Sigmoid colon (tissue), 7 donors: ENCODE results near the gene NLRP3. TPM values are rescaled to one million over a fixed set of nuclear protein-coding genes. Genes with fewer than 3 reads are reported as not detected.
"Not testable (repeated sequence)": the region's sequence is repeated elsewhere in the genome, so short reads cannot be mapped to it uniquely, and the experiment has no call there.

Experiments
- DNase-seq: peaks from one replicate; pipeline ENCODE4 v3.0.0-alpha.2; 2019
- H3K27ac ChIP-seq, 4 donors: fragments of 200-600 bp; sonication (generic); one replicate each; pipeline ENCODE4 v1.5.1; 2016 to 2019; ENCODE audit warnings: mild to moderate bottlenecking in 1 of 4
- H3K27me3 ChIP-seq, 3 donors: fragments of 200-600 bp; sonication (generic); one replicate each; pipeline ENCODE4 v1.5.1; 2019; ENCODE audit warnings: mild to moderate bottlenecking in 1 of 3
- H3K36me3 ChIP-seq, 4 donors: fragments of 200-600 bp; sonication (generic); one replicate each; pipeline ENCODE4 v1.5.1; 2016 to 2019
- H3K4me1 ChIP-seq, 4 donors: fragments of 200-600 bp; sonication (generic); one replicate each; pipeline ENCODE4 v1.5.1; 2017 to 2019
- H3K4me3 ChIP-seq, 4 donors: fragments of 200-600 bp; sonication (generic); one replicate each; pipeline ENCODE4 v1.5.1; 2017 to 2019; ENCODE audit warnings: mild to moderate bottlenecking in 2 of 4, moderate library complexity in 1 of 4
- H3K9me3 ChIP-seq, 4 donors: fragments of 200-600 bp in 3 of 4; sonication (generic) in 3 of 4; one replicate each; pipeline versions ENCODE4 v1.5.1 to v1.6.1; 2013 to 2019
- CTCF ChIP-seq, 4 experiments: fragments of 450-650 bp in 3 of 4; fragments of 200-600 bp in 1 of 4; IDR thresholded peaks; one replicate each; pipeline ENCODE4 v1.5.1; 2016 to 2019; ENCODE audit warnings: antibody characterized with exemption in 4 of 4, mild to moderate bottlenecking in 3 of 4, moderate library complexity in 2 of 4
- EP300 ChIP-seq, 4 donors: sonication (generic); formaldehyde crosslinking; IDR thresholded peaks; one replicate each; pipeline ENCODE4 v1.6.1; 2017; ENCODE audit warnings: antibody characterized with exemption in 4 of 4
- POLR2A ChIP-seq, 2 donors: fragments of 450-650 bp; IDR thresholded peaks; one replicate each; pipeline ENCODE4 v1.6.1; 2016; ENCODE audit warnings: antibody characterized with exemption in 2 of 2, mild to moderate bottlenecking in 2 of 2, moderate library complexity in 2 of 2
- POLR2AphosphoS5 ChIP-seq, 4 donors: sonication (generic); formaldehyde crosslinking; IDR thresholded peaks; one replicate each; pipeline ENCODE4 v1.6.1; 2017; ENCODE audit warnings: antibody characterized with exemption in 4 of 4
- WGBS, 2 donors: extraction: QIAGEN DNeasy Blood & Tissue Kit; methylation state at CpG; one replicate each; pipeline ENCODE4 v1.1.7; 2013; 5-methylcytosine and 5-hydroxymethylcytosine counted together
- intact Hi-C: fragments of 100-400 bp; cut with DNase I; formaldehyde crosslinking; loops from one replicate; pipeline ENCODE4 v1.15.1; 2023
- polyA plus RNA-seq, 3 donors: library from polyadenylated mRNA; stranded (reverse); fragments of 200-250 nt; gene quantifications; one replicate each; pipeline ENCODE4 v1.2.3, GENCODE V29; 2013
- total RNA-seq, 4 donors: library from RNA; depleted of rRNA; stranded (reverse); fragments of >200 nt; gene quantifications; one replicate each; pipeline ENCODE4 v1.1.0, GENCODE V29; 2016
- donor health status: healthy with polysubstance abuse.
- donor health status: Bipolar disorder and iron deficiency.
- donor health status: healthy.

The NLRP3 gene
- total and polyA plus RNA-seq, 7 donors: 1.1 to 3.3 (median 2.8) TPM

GRCh38 chr1:247474367-247474766 lies 58.4 kb downstream of the NLRP3 start:
- peaks cover 0 to 2% (median 0%) of the 10 kb centered on the region in 4 donors for H3K9me3 ChIP-seq
- TF ChIP-seq CTCF (IDR thresholded peaks at IDR 0.05): no peak
- TF ChIP-seq POLR2A (IDR thresholded peaks at IDR 0.05): no peak
- TF ChIP-seq POLR2AphosphoS5 (IDR thresholded peaks at IDR 0.05): no peak
- no peaks in the 10 kb centered on the region for H3K36me3 ChIP-seq
- WGBS, 2 donors: 85 to 90% methylated on average over 3 of the region's 3 CpGs
- H3K4me3 ChIP-seq: no peak overlapping the region
- no peak for DNase-seq
- intact Hi-C loops: no loop called here
- H3K27ac ChIP-seq: no peak overlapping the region
- no peaks in the 10 kb centered on the region for H3K4me1 ChIP-seq
- no peaks in the 10 kb centered on the region for H3K27me3 ChIP-seq

GRCh38 chr1:247475793-247476192 lies 59.8 kb downstream of the NLRP3 start:
- DNase-seq: no peak
- no peaks in the 10 kb centered on the region for H3K27me3 ChIP-seq
- H3K4me3 ChIP-seq: no peak overlapping the region
- TF ChIP-seq POLR2A (IDR thresholded peaks at IDR 0.05) (no peak), POLR2AphosphoS5 (IDR thresholded peaks at IDR 0.05) (no peak), CTCF (IDR thresholded peaks at IDR 0.05) (no peak), EP300 (IDR thresholded peaks at IDR 0.05) (no peak)
- peaks cover 0 to 2% (median 0%) of the 10 kb centered on the region in 4 donors for H3K9me3 ChIP-seq
- H3K27ac ChIP-seq: no peak overlapping the region
- H3K4me1 ChIP-seq: no peaks in the 10 kb centered on the region
- no peaks in the 10 kb centered on the region for H3K36me3 ChIP-seq
- 96 to 98% methylated on average over 2 of the region's 2 CpGs for WGBS, 2 donors
- intact Hi-C loops: no loop called here

- H3K9me3 ChIP-seq, H3K4me1 ChIP-seq, H3K27ac ChIP-seq, intact Hi-C loops, DNase-seq, H3K4me3 ChIP-seq, H3K36me3 ChIP-seq, H3K27me3 ChIP-seq: not testable (repeated sequence)
- WGBS, 2 donors: 77 to 93% methylated on average over 6 of the region's 6 CpGs
These were observed 60.5 kb downstream of the NLRP3 start for GRCh38 chr1:247476328-247477058.

GRCh38 chr1:247482747-247483146 lies 66.8 kb downstream of the NLRP3 start:
- Histone ChIP-seq H3K27me3 (no peaks in the 10 kb centered on the region), H3K4me1 (no peaks in the 10 kb centered on the region), H3K4me3 (no peak overlapping the region), H3K36me3 (no peaks in the 10 kb centered on the region), H3K9me3 (no peaks in the 10 kb centered on the region), H3K27ac (no peak overlapping the region)
- no peak for DNase-seq
- TF ChIP-seq CTCF (IDR thresholded peaks at IDR 0.05): no peak
- WGBS, 2 donors: 91 to 94% methylated on average over 1 of the region's 1 CpG
- intact Hi-C loops: no loop called here

GRCh38 chr1:247487057-247487456 lies 71.1 kb downstream of the NLRP3 start:
- TF ChIP-seq POLR2AphosphoS5 (IDR thresholded peaks at IDR 0.05) (no peak), CTCF (IDR thresholded peaks at IDR 0.05) (peak in 2 of 4 experiments; percentile 18 to 28), POLR2A (IDR thresholded peaks at IDR 0.05) (no peak), EP300 (IDR thresholded peaks at IDR 0.05) (no peak)
- Histone ChIP-seq H3K9me3 (no peaks in the 10 kb centered on the region), H3K27me3 (no peaks in the 10 kb centered on the region), H3K4me3 (no peak overlapping the region), H3K27ac (no peak overlapping the region), H3K4me1 (no peaks in the 10 kb centered on the region), H3K36me3 (no peaks in the 10 kb centered on the region)
- intact Hi-C loops: loop anchor here (5.0 kb wide), 1 partner anchor 95 kb away; no protein-coding TSS in a partner anchor
- no peak for DNase-seq
